GM13976 (cell line): ENCODE data around the gene RBM10.

Experiments
- DNase-seq: peaks from one replicate; pipeline ENCODE4 v3.0.0; 2012; ENCODE audit warnings: low spot score
- in situ Hi-C: fragments of 300-500 bp; cut with MboI; formaldehyde crosslinking; loops from one replicate; pipeline ENCODE4 v1.12.0; 2022; ENCODE audit warnings: low sequenced_read_pairs, mixed read lengths, inconsistent platforms; ENCODE audit not compliant: unreplicated experiment
- TF ChIP-seq, protein P1 (sequence below): IDR thresholded peaks from 2 replicates; pipeline ENCODE4 v1.5.1; 2012; ENCODE audit warnings: borderline replicate concordance, mild to moderate bottlenecking; ENCODE audit not compliant: insufficient read depth; ENCODE audit errors: extremely low read depth, missing control alignments, control extremely low read depth

Gene RBM10

DNA sequence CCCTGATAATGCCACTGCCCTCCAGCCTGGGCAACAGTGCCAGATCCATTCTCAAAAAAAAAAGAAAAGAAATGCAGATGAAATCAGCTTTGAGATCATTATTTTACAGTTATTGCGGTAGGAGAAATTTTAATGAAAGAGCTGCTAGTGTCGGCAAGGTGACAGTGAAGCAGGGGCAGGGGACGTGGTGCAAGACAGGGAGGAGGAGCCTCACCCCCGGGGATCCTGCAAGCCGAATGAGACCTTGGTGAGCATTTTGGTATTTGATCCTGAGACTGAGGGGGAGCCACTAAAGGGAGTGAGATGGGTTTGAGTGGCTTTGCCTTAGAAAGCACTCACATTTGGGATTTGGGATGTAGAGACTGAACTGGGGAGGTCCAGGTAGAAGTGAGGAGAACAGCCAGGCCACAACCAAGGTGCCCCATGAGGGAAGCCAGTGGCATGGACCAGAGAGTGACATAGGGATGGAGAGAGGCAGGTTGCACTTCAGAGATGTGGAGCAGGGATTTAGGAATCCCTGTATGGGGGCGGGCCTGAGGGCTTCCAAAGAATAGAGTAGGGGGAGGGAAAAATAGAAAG, 23.6 kb downstream of the RBM10 start:
- TF ChIP-seq, protein P1, sequence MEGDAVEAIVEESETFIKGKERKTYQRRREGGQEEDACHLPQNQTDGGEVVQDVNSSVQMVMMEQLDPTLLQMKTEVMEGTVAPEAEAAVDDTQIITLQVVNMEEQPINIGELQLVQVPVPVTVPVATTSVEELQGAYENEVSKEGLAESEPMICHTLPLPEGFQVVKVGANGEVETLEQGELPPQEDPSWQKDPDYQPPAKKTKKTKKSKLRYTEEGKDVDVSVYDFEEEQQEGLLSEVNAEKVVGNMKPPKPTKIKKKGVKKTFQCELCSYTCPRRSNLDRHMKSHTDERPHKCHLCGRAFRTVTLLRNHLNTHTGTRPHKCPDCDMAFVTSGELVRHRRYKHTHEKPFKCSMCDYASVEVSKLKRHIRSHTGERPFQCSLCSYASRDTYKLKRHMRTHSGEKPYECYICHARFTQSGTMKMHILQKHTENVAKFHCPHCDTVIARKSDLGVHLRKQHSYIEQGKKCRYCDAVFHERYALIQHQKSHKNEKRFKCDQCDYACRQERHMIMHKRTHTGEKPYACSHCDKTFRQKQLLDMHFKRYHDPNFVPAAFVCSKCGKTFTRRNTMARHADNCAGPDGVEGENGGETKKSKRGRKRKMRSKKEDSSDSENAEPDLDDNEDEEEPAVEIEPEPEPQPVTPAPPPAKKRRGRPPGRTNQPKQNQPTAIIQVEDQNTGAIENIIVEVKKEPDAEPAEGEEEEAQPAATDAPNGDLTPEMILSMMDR, result no peak
- no peak for DNase-seq
- in situ Hi-C loops, result no loop called here

DNA sequence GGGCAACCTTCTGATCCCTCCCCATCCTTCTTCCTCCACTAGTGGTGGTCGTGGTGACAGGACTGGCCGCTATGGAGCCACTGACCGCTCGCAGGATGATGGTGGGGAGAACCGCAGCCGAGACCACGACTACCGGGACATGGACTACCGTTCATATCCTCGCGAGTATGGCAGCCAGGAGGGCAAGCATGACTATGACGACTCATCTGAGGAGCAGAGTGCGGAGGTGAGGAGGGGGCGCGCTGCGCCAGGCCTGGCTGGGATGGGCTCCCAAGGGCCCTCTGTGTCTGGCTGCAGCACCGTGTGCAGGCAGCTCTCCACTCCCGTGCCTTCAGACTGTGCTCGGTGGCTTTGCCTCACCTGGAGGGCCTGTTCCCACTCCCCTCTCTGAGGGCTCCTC, 24.3 kb downstream of the RBM10 start:
- in situ Hi-C loops, result no loop called here
- no peak for DNase-seq
- TF ChIP-seq, protein P1, result no peak

DNA sequence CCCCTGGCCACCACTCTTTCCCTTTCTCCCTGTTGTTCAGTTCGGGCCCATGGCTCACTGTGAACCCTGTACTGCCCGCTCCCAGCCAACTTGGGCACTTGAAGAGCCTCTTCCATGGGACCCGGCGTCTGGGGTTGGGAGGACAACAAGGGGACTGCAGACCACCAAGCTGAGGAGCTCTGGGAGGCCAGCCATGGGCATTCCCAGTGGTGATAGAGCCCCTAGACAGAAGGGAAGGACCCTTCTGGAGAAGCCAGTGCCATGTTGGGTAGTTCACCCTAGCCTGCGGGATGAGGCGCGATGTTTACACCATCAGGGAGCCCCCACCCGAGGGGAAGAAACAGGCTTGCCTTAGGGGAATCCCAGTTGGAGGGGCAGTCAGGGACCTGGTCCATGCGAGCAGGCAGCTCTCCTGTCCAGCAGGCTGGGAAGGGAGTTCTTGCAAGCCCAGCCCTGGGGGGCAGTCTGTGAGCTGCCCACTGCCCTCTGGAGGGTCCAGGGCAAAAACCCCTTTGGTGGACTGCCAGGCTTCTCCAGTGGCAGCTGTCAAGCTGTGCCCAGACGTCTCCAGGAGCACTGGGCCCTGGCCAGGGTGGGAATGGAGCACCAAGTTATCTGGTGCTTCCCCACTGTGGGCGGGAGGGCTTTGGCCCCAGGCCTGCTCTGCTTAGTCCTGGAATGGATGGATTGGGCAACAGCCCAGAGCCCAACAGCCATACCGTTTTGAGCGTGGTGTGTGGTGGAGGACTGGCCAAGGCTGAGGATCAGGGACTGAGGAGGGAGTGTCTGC, 24.9 kb downstream of the RBM10 start:
- in situ Hi-C loops, result no loop called here

DNA sequence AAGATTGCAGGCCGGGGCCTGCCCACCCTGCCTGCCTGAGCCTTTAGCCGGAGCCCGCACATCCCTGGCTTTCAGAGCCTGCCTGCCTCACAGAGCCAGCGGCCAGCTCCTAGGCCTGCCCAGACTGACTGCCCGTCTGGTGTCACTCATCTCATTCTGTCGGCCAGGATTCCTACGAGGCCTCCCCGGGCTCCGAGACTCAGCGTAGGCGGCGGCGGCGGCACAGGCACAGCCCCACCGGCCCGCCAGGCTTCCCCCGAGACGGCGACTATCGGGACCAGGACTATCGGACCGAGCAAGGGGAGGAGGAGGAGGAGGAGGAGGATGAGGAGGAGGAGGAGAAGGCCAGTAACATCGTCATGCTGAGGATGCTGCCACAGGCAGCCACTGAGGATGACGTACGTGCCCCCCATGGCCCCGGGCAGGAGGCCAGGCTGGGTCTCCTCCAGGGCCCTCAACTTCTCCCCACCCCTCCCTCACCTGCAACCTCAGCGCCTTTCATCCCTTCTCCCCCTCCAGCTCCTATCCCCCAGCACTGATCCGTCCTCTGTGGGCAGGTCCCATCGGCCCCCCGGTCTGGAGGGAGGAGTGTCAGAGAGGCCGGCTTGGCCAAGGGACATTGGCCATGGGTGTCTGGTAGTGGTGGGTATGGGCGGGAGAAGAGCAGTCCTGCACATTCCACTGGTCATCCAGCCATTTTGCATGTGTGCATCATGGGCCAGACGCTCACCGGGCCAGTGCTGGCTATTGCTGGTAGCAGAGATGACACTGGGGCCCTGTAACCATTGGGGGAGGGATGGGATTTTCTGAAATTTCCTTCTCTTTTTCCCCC, 26.1 kb downstream of the RBM10 start:
- TF ChIP-seq, protein P1, result no peak
- no peak for DNase-seq
- in situ Hi-C loops, result no loop called here

More for the DNA sequence above, 24.9 kb downstream of the RBM10 start:
- TF ChIP-seq, protein P1, result no peak
- no peak for DNase-seq

DNA sequence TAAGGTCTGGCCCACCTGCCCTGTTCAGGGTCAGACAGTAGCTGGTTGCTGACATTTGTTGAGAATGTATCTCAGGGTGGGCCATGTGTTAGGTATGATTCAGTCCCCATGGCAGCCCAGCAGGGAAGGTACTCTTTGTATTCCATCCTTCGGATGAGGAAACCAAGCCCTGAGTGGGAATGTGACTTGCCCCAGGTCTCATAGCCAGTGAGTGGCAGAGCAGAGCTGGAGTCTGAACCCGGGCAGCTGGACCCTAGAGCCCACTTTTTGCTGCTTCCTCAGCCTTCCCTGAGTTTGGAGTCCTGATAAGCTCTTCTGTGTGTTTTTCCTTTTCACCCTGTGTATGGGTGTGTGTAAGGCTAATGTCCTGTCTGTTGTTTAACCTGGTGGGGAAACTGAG, 27.0 kb downstream of the RBM10 start:
- no peak for DNase-seq
- in situ Hi-C loops, result no loop called here
- TF ChIP-seq, protein P1, result no peak

DNA sequence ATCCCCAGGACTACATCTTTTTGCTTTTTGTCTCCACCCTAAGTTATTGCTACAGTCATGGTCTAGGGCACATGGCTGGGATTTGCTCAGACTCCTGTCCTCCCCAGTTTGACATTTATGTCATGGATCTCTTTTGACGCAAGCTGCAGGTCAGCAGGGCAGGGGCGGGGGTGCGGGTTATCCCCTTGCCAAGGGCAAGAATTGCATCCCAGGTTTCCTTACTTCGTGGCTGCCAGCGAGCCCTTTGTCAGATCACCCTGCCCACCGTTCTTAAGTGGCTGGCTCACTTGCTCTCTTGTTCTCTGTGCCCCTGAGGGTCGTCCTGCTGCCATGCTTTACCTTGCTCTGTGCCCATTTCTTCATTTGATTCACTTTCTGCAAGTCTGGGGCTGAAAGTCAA, 27.5 kb downstream of the RBM10 start:
- in situ Hi-C loops, result no loop called here
- TF ChIP-seq, protein P1, result no peak
- no peak for DNase-seq
